Smooth muscle cell of the brain vasculature (primary cell): ENCODE data around the gene LSM5.
"Not testable (repeated sequence)": the region's sequence is repeated elsewhere in the genome, so short reads cannot be mapped to it uniquely, and the experiment has no call there.

Experiments
- DNase-seq: peaks from one replicate; pipeline ENCODE4 v3.0.0-alpha.2; 2012; ENCODE audit warnings: low read depth, low spot score

LSM5 gene

GRCh38 chr7:32506266-32507054, 16.3 kb upstream of the LSM5 start:
- DNase-seq: no peak

DNA sequence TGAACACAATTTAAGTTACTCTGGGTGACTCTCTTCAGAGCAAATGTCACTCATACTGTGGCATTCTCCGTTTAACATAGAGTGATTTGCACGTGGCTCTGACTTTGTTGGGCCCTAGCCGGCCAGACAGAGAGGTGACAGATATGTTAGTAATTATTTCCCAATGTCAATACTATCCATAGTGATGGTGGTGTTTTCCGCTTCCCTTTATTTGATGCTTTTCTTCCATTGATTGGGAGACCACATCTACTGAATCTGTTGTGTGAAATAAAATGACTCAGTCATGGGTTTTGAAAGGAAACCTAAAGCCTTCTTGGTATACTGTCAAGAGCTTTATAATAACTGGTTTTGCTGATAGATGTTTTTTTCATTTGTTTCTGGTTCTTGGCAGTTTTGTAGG, 12.5 kb upstream of the LSM5 start:
- DNase-seq: no peak

DNA sequence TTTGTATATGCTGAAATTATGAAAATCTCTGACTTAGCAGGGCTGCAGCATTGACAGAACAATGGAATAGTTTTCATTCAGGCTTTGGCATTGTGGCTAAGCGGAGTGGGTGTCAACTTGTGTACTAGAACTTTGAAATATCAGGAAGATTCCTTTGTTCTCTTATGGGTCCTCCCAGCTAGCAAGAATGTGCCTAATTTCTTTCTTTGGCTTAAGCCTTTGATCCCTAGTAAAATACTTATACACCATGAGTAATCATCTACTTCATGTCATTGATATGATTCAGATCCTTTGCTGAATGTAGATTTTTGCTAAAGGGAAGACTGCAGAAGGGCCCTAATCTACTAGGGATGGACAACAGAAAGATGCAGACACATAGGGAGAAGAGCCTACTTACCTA, 11.3 kb upstream of the LSM5 start:
- no peak for DNase-seq

DNA sequence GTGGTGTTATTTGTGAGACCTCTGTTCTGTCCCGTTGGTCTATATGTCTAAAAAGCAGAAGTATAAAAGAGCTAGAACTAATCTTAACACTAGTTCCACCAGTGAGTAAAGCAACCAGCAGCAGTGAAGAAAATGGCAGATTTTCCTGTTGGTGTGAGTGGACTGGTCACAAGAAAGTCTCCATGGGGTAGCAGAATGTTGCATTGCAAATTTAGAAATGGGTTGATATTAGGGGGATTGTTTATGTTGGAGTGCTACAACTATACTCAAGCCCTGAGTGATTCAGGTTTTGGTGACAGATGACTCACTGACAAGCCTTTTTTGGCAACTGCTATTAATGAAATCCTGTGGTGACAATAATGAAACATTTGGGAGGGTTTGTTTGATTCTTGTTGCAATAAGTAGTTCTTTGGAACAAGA, 10.8 kb upstream of the LSM5 start:
- DNase-seq: no peak

DNA sequence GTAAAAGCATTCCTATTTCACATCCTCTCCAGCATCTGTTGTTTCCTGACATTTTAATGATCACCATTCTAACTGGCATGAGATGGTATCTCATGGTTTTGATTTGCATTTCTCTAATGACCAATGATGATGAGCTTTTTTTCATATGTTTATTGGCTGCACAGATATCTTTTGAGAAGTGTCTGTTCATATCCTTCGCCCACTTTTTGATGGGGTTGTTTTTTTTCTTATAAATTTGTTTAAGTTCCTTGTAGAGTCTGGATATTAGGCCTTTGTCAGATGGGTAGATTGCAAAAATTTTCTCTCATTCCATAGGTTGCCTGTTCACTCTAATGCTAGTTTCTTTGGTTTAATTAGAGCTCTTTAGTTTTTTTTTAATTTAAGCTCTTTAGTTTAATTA, 10.0 kb upstream of the LSM5 start:
- not testable (repeated sequence) for DNase-seq

GRCh38 chr7:32499755-32500154, 9.6 kb upstream of the LSM5 start:
- not testable (repeated sequence) for DNase-seq

DNA sequence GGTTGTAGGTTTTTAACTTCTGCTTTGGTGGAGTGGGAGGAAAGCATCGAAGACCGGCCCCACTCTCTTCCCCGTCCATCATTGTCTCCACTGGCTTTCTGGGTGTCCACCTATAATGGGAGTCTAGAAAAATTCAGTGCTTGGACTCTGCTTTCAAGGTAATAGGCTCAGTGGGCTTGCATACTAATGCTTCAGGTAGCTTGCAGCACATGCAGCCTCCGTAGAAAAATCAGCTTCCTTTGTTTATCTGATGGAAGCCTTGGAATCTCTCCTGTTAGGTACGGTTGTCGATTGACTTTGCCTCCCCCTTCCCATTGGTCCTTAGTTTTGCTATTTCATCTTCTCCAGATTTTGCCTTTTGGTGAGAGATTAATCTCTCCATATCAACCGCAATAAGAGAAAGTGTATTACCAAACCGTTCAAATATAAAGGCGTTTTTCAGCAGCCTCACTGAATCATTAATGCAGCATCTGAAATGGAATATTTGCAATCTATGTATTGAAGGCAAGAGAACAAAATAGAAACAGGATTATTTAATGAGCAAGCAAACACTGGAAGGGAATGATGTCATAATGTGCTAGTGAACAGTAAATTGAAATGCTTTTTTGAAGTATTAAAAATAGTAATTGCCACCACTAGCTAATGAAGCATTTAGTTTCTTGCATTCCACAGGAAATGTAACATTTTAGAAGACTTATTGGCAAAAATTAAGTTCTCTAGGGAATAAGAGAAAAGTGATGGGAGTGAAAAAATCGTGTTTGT, 6.1 kb upstream of the LSM5 start:
- no peak for DNase-seq

GRCh38 chr7:32495298-32496051, 5.3 kb upstream of the LSM5 start, which contains the start of gene AVL9:
TSS of gene AVL9 (plus strand) at chr7:32495489. CDS start at chr7:32495710, 221 bp downstream.
- peak; percentile 90 for DNase-seq

DNA sequence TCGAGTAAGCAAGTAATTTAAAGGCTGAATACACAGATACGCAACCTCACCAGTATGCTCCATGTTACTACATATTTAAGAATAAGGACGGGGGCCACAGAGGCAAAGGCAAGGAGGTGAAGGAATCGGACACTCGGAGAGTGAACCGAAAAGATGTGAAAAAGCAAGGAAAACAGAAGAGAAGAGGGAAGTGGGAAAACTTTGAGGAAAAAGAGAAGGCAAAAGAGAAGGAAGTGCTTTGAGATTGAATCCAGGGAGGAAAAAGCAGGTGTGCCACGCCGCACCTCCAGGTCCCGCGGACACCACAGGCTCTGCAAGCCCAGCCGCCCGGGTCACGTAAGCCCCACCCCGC, 4.7 kb upstream of the LSM5 start:
- DNase-seq: no peak

- DNase-seq: no peak
Measured at GRCh38 chr7:32489788-32490126, 423 bp downstream of the LSM5 start.

DNA sequence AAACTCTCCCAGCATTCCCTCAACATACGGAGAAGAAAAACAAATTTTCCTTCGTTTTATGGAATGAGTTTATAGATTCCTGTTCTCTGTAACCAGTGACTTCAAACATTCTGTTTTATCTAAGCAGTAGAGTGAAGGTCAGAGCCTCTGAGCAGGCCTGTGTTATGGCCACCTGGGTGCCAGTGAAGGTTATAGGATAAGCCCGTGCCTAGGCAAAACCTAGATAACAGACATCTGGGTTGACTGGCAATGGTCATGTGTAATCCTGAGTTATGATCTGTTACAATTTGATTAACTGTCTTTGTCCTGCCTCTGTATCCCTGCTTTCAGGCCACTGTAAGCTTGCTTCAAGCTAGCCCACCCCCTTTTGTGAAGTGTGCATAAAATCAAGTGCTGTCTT, 8.3 kb downstream of the LSM5 start:
- no peak for DNase-seq

DNA sequence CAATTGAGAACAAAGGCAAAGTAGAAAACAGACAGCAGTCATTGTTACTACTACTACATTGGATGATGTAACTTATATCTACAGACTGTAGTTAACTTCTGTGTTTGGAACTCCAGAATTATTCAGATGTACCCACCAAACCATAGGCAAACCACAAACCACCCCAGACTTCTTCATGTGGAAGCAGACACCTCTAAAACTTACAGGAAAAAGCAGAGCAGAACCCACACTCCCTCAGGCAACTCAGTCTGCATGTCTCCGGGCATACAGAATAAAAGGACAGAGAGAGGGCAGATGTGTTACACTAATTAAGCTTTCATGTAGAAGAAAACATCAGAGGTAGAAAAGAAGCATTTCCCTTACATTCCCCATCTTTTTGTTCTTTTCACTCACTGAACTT, 9.0 kb downstream of the LSM5 start:
- no peak for DNase-seq

DNA sequence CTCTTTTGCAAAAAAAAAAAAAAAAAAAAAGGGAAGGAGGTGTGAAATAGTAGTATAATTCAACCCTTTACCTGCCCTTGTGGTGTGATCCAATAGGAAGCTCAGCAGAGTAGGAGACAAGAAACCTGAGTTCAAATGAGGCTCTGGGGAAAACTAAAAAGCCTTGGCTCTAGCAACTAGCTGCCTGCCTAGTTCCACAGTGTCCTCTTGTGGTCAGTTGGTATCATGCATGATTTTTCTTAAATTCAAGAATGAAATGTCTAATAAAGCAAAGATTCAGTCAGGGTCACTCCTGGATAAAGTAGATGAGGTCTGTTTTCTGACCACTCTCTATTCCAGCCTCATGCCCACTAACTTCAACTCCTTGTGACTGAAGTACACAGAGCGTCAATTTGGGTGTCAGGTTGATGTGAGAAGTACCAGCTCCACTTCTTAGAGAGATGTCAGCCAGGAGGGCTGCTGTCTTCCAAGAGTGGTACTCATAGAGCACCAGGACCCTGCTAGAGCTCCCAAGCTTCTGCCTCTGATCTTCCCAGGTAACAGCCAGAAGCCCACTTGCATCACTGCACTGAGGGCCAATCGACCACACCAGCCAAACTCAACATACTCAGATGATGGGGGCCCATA, 10.5 kb downstream of the LSM5 start:
- peak; percentile 37 for DNase-seq

DNA sequence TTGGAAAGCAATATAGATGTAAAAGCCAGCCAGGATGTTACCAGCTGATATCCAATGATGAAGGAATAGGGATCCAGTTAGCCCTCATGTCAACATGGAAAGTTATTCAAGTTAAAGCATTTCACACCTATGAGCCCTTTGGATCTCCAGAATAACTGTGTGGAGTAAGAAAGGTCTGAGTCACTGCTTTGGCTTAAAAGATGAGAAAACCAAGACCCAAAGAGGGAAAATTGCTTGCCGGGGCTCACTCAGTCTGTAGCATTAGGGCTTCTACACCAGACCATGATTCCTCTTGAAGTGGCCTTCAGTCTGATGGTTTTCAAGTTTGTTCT, 12.6 kb downstream of the LSM5 start:
- DNase-seq: no peak

DNA sequence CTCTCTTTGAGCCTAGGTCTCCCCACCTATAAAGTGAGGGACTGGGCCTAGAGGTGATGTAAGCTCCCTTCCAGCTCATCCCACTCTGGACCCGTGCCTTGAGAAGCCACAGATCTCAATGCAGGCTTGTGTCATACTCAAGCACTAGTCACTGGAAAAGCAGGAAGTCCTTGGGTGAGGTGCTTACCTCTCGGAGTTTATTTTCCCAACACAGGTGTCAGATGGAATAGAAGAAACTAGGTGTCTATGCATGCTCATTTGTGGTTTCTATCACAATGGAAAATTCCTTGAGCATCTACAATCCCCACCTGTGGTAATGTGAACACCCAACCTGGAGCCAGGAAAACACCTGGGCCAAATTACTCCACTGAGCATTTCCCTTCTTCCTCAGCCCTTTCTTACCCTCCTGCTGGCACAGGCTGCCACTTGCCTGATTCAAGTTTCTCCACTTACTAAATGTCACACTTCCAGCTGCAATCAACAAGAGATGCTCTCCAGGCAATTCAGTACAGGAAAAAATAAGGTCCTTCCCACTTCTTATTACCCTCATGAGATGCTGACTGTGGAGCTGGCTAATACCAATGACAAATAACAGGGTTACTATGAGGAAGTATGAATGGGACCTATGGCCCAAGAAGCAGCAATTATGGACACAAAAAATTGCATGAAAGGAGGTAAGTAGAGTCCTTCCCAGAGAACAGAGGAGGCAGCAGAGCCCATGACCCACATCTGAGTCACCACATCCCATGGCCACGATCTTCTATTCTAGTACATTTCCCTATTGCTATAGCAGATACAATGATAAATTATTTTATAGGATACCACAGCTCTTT, 13.1 kb downstream of the LSM5 start:
- no peak for DNase-seq

- DNase-seq: no peak
Measured at GRCh38 chr7:32474008-32474407, 16.2 kb downstream of the LSM5 start.

DNA sequence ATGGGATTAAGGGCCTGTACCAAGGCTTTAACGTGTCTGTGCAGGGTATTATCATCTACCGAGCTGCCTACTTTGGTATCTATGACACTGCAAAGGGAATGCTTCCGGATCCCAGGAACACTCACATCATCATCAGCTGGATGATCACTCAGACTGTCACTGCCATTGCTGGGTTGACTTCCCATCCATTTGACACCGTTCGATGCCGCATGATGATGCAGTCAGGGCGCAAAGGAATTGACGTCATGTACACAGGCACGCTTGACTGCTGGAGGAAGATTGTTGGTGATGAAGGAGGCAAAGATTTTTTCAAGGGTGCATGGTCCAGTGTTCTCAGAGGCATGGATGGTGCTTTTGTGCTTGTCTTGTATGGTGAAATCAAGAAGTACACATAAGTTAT, 18.2 kb downstream of the LSM5 start:
- DNase-seq: no peak

DNA sequence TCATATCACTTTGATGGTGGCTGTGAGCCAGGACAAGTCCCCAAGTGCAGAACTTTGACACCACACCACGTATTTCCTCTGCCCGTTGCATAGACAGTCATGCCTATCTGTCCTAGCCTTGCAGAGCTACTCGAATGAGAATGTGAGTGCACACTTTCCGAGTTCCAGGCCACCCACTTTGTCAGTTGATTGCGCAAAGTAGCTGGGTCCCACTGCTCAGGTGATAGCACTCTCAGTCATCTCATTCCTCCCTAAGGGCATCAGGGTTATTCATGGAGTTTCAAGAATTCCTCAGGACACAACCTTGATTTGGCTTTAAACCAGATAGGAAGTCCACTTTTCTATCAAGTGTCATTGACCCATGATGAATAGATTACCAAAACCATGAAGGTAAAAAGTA, 19.3 kb downstream of the LSM5 start:
- no peak for DNase-seq

- not testable (repeated sequence) for DNase-seq
Measured at GRCh38 chr7:32470004-32470403, 20.2 kb downstream of the LSM5 start.

- not testable (repeated sequence) for DNase-seq
Measured at GRCh38 chr7:32464641-32465416, 25.4 kb downstream of the LSM5 start.

GRCh38 chr7:32462977-32463376, 27.2 kb downstream of the LSM5 start:
- no peak for DNase-seq
